HEK293T (cell line): ENCODE measurements around the gene OR10V1.
"Not testable (repeated sequence)": the region's sequence is repeated elsewhere in the genome, so short reads cannot be mapped to it uniquely, and the experiment has no call there.

Source experiments
- BHLHE40 ChIP-seq: fragments of 450-650 bp; IDR thresholded peaks from 2 replicates; pipeline ENCODE4 v1.6.1; 2016; ENCODE audit warnings: mild to moderate bottlenecking, moderate library complexity, borderline replicate concordance
- CTBP1 ChIP-seq: fragments of 450-650 bp; IDR thresholded peaks from 2 replicates; pipeline ENCODE4 v1.6.1; 2016; ENCODE audit warnings: borderline replicate concordance
- NFRKB ChIP-seq: fragments of 450-650 bp; IDR thresholded peaks from 2 replicates; pipeline ENCODE4 v1.6.1; 2016; ENCODE audit warnings: mild to moderate bottlenecking, moderate library complexity

GRCh38 chr11:59681260-59681725 is 32.4 kb downstream of the OR10V1 start:
- TF ChIP-seq BHLHE40, NFRKB, CTBP1: not testable (repeated sequence)
